ENCODE measurements around the gene RRM2.

RRM2 gene

GRCh38 chr2:10122500-10123280 is at the start of gene RRM2:
TSS of gene RRM2 (plus strand) at chr2:10122739. CDS start at chr2:10122799, 60 bp downstream.
- DNase-seq (ENCODE audit: low read depth) = peak; percentile 78

GRCh38 chr2:10073706-10074105 is 48.8 kb upstream of the RRM2 start:
- DNase-seq (ENCODE audit: low read depth) = no peak

GRCh38 chr2:10075101-10075500 is 47.4 kb upstream of the RRM2 start:
- no peak for DNase-seq (ENCODE audit: low read depth)

- DNase-seq (ENCODE audit: low read depth) = no peak
Measured at GRCh38 chr2:10075571-10076209, 46.8 kb upstream of the RRM2 start.

- no peak for DNase-seq (ENCODE audit: low read depth)
Measured at GRCh38 chr2:10076511-10076910, 46.0 kb upstream of the RRM2 start.

- DNase-seq (ENCODE audit: low read depth) = no peak
Measured at GRCh38 chr2:10076988-10077527, 45.5 kb upstream of the RRM2 start.

- DNase-seq (ENCODE audit: low read depth) = no peak
Measured at GRCh38 chr2:10078001-10078400, 44.5 kb upstream of the RRM2 start.

- no peak for DNase-seq (ENCODE audit: low read depth)
Measured at GRCh38 chr2:10078704-10079265, 43.8 kb upstream of the RRM2 start.

GRCh38 chr2:10079266-10079869 is 43.2 kb upstream of the RRM2 start:
- no peak for DNase-seq (ENCODE audit: low read depth)

- DNase-seq (ENCODE audit: low read depth) = no peak
Measured at GRCh38 chr2:10079870-10080535, 42.5 kb upstream of the RRM2 start, which contains the start of gene CYS1. TSS of gene CYS1 (minus strand) at chr2:10080411. CDS start at chr2:10080223, 188 bp downstream.

- DNase-seq (ENCODE audit: low read depth) = no peak
Measured at GRCh38 chr2:10080536-10081304, 41.8 kb upstream of the RRM2 start.

- no peak for DNase-seq (ENCODE audit: low read depth)
Measured at GRCh38 chr2:10083046-10083445, 39.5 kb upstream of the RRM2 start.

GRCh38 chr2:10083692-10084211 is 38.8 kb upstream of the RRM2 start:
- DNase-seq (ENCODE audit: low read depth) = no peak

- no peak for DNase-seq (ENCODE audit: low read depth)
Measured at GRCh38 chr2:10084223-10084865, 38.2 kb upstream of the RRM2 start.

GRCh38 chr2:10085043-10085667 is 37.4 kb upstream of the RRM2 start:
- no peak for DNase-seq (ENCODE audit: low read depth)

GRCh38 chr2:10085668-10086059 is 36.9 kb upstream of the RRM2 start:
- no peak for DNase-seq (ENCODE audit: low read depth)

- DNase-seq (ENCODE audit: low read depth) = no peak
Measured at GRCh38 chr2:10086950-10087349, 35.6 kb upstream of the RRM2 start.

GRCh38 chr2:10087360-10087759 is 35.2 kb upstream of the RRM2 start:
- no peak for DNase-seq (ENCODE audit: low read depth)

- DNase-seq (ENCODE audit: low read depth) = no peak
Measured at GRCh38 chr2:10089565-10090190, 32.9 kb upstream of the RRM2 start.
